Muscle of back (tissue), 13 donors: ENCODE results near the gene ZMIZ1. TPM values are rescaled to one million over a fixed set of nuclear protein-coding genes. Genes with fewer than 3 reads are reported as not detected.
A peak's percentile ranks its signal among the peaks of the same experiment; 100 is the strongest.

Source experiments
- DNase-seq, 3 donors: peaks; one replicate each; pipeline versions ENCODE4 v3.0.0 to v3.0.0-alpha.2; 2013
- long read RNA-seq, 9 donors: transcript quantifications; one replicate each; lab custom pipeline, GENCODE V29; 2026
- polyA plus RNA-seq, 10 donors: library from polyadenylated mRNA; unstranded; fragments of 120-200 nt; gene quantifications; one replicate each; pipeline ENCODE4 v1.2.1, GENCODE V29; 2013; ENCODE audit not compliant: insufficient read length in 10 of 10

Gene ZMIZ1
- 10 to 100 TPM; 27.1 to 52.0 (median 35.3) TPM for polyA plus RNA-seq
- long read RNA-seq, donor 1, result 0 reads
- long read RNA-seq, donor 2, result 0 reads
- long read RNA-seq, donor 3, result 0 reads
- long read RNA-seq, donor 4, full-length matches to known transcripts, result 1 of 1 reads
- long read RNA-seq, donor 4, partial matches to known transcripts, result 0 of 1 reads
- long read RNA-seq, donor 4, other reads (novel, unspliced or antisense), result 0 of 1 reads
- long read RNA-seq, donor 5, partial matches to known transcripts, result 10 of 11 reads
- long read RNA-seq, donor 5, other reads (novel, unspliced or antisense), result 0 of 11 reads
- long read RNA-seq, donor 6, result 0 reads
- long read RNA-seq, donor 7, partial matches to known transcripts, result 0 of 1 reads
- long read RNA-seq, donor 7, other reads (novel, unspliced or antisense), result 0 of 1 reads
- long read RNA-seq, donor 8, result 0 reads
- long read RNA-seq, donor 9, result 0 reads

- DNase-seq, result peak; percentile 92 to 96 (median 94)
Observed at GRCh38 chr10:79068562-79069324, at the start of gene ZMIZ1. ZMIZ1 (plus strand) TSS chr10:79068966; CDS start chr10:79201633, 132,667 bp downstream.

DNA sequence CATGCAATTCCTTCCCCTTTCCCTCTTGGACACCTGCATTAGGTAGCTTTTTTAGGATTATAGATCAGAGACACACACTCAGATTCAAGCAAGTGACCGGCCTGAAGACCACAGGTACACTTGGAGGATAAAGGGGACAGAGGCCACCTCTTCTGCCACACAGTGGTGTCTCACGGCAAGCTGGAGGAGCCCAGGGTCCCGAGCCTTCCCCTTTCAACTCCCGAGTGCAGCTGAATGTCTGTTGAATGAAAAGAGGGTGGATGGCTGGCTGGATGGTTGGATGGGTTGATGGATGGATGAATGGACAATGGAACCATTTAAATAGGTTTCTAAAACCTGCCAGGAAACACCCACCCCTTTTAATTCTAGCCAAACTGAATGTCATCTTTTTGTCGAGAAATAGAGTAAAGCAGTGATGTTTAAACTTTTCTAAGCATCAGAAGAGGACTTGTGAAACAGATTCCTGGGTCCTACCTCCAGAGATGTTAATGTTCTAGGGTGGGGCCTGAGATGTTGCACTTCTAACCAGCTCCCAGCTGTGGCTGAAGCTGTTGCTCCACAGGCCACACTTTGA is 49.2 kb upstream of the ZMIZ1 start:
- DNase-seq, result no peak

- peak in 1 of 3 donors; percentile 49 for DNase-seq
Observed at GRCh38 chr10:79020015-79020491, 48.7 kb upstream of the ZMIZ1 start.

DNA sequence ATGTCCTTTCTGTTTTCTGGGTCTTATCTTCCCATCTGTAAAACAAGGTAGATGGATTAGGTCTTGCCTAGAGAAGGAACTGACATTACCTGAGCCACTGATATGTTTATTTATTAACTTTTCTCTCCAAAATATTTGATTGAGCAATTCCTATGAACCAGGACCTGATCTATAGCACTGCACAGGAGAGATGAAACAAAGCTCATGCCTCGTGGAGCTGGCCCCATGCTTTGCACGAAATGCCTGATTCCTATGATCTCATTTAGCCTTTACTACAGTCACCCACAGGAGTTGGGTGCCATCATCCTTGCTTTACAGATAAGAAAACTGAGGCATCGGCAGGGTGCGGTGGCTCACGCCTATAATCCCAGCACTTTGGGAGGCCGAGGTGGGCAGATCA is 48.2 kb upstream of the ZMIZ1 start:
- no peak for DNase-seq

DNA sequence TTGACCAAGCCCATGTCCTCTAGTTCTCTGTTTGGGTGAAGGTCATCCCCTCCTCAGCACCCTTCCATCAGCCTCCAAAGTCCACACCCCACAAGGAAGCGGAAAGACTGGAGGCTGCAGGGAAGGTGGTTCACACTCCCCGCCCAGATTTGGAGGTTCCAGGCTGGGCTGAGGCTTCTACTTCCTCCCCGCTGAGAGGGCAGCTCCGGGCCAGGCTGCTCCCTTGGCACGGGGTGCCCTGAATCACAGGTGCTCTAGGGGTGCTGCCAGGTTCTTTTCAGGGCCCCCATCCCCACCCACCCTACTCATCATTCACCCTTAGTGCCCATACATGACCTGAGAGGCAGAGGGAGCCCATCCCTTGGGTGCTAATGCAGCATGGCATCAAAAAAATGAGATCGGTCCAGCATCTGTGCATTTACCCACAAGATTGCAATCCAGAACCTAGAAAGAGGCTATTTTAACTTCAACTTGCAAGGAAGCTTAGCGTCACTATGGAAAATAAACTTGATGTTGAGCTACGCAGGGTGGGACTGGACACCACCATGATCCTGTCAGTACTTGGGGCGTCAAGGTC is 47.3 kb upstream of the ZMIZ1 start:
- DNase-seq, result no peak

DNA sequence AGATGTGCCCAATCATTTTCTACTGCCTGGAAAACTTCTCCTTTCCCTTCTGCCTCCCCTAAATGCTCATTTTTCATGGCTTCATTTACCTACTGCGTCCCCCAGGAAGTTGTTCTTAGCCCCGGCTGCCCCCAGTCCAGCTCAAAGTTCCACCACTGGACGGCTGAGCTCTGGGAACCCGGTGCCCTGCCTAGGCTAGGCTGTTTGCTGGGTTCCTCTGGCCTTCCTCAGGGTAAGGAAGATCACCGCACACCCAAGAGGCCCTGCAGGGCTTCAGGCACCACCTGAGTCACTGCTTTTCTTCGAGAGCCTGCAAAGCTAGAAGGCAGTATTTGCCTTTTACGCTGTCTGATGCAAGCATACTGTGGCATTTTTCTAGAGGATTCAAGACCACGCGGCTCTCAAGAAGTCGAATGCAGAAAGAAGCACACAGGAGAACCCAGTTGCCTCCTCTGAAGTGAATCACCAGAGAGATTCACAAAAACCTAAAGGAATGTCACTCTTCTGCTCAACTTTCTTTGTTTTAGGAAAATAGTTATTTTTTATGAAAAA is 46.7 kb upstream of the ZMIZ1 start:
- DNase-seq, result no peak

GRCh38 chr10:79022565-79023230 is 46.1 kb upstream of the ZMIZ1 start:
- DNase-seq, result peak; percentile 49 to 80 (median 63)

DNA sequence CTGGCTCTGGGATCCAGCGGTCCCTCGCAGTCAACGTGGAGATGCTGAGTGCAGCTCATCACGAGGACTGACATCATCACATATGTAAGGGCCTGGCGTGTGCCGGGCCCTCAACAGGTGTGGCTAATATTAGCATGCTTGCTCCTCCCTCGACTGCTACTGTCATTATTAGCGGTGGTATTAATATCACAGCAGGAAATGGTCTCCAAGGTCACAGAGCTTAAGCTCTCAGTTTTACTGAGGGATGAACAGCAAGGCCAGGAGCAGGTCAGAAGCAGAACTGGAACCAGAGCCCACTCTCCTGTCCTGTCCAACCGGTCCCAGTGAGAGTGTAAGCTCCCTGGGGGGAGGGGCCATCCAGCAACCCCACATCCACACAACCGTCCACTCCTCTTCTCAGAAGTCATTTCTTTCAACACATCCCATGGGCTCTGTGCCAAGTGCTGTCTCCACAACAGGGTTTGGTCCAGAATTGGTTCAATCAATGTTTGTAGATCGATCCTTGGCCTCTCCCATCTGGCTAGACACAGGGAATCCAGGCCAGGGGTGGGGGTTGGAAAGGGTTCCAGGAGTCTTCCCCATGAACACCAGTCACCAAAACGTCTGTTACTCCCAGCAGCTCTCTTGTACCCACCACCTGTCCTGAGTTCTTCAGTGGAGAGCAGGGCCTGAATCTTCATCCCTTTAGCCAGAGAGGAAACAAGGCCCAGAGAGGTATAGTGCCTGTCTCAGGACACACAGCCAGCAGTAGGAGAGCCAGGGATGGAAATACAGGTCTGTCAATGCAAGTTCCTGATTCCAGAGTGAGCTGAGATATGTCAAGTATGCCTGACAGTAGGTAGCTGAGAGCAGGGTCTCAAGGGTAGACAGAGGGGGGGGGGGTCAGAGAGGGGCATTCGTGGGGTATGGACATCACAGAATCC is 45.3 kb upstream of the ZMIZ1 start:
- peak; percentile 54 to 71 (median 68) for DNase-seq

DNA sequence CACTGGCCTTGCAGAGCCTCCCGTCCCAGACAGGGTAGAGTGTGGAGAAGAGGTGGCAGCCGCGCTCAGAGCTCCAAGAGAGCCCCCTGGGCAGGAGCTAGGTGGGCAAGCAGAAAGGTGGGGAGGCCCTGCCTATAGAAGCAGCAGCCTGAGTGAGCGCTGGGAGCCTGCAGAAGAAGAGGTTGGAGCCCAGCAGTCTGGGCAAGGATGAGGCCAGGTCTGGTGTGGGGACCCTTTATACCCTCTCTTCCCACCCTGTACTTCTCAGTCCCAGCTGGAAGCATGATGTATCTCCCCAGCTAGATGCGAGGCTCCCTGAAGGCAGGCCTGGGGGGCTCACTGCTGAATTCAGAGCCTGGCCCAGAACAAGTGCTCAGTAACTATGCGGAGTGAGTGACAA is 44.5 kb upstream of the ZMIZ1 start:
- no peak for DNase-seq

GRCh38 chr10:79024720-79025198 is 44.0 kb upstream of the ZMIZ1 start:
- no peak for DNase-seq

DNA sequence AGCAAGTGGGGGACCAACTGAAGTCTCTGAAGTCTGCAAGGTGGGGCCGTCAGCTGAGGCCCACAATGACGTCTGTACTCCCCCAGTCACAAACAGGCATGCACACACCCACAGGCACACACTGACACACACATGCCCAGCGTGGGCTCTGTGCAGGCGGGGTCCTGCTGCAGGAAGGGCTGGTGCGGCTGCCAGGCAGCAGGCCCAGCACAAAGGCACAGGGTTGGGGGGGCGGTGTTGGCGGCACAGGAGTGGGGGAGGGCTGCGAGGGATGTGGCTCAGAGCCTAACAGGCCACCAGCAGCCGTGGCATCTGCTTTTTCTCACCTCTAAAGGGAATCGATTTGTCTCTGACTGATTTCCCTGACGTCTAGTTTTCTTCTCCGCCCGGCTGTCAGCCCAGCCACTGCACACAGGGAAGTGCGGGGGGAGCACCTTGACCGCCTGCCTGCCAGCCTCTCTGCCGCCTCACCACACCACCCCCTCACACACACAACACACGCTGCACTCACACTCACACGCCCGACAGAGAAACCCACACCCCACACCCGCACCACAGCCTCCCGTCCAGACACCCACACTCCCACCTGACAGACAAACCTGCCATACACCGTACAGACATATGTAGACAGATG is 43.5 kb upstream of the ZMIZ1 start:
- no peak for DNase-seq

- no peak for DNase-seq
Observed at GRCh38 chr10:79026341-79026761, 42.4 kb upstream of the ZMIZ1 start.

GRCh38 chr10:79026806-79027146 is 42.0 kb upstream of the ZMIZ1 start:
- no peak for DNase-seq

GRCh38 chr10:79027147-79028055 is 41.4 kb upstream of the ZMIZ1 start:
- no peak for DNase-seq

GRCh38 chr10:79028056-79028430 is 40.7 kb upstream of the ZMIZ1 start:
- DNase-seq, result no peak

DNA sequence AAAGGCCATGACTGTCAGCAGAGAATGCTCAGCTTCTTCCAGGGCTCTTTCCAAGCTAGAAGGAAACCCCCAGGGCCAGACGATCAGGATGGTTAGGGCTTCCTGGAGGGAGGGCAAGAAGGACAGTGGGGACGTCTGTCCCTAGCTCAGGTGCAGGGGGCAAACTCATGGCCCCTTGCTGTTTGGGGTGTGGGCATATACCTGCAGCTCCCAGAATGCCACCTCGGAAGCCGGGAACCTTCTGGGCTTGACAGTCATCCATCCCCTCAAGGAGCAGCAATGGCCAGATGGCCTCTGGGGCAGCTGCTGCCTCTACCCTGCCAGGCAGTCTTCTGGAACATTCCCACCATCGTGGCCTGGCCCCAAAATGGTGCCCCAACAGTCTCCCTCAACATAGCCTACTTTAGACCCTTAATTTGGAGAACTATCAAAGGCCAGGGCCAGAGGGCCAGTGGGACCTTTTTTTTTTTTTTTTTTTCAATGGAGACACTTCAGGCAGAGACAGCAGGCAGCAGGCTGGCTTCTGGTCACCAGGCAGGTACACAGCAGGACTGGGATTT is 40.2 kb upstream of the ZMIZ1 start:
- DNase-seq, result no peak

DNA sequence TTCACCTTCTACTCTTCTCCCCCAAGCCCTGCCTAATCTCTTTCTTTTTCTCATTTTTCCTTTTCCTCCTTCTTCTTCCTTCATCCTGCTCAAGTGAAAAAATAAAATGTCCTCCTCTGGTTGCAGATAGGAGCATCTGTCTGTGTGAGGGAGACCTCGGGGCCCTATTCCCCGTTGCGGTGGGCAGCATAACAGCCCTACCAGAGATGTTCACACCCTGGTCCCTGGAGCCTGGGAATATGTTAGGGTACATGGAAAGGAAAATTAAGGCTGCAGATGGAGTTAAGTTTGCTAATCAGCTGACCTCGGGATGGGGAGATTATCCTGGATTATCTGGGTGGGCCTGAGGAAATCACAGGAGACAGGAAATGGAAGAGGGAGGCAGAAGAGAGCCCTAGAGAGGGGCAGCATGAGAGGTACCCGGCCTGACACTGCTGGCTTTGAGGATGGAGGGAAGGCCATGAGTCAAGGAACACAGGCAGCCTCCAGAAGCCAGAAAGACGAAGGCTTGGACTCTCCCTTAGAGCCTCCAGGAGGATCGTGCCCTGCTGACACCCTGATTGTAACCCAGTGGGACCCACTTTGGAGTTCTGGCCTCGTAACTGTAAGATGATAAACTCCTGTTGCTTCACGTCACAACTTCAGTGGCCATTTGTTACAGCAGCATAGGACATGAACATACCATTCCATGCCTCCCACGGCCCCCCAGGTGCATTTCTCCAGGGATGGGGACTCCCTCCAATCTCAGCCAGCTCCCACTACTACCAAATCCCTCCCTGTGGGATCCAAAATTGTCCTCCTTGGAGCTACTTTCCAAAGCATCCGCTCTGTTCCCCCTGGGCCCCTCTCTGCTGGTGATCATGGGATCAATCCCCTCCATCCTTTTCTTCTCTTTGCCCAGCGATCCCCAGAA is 39.0 kb upstream of the ZMIZ1 start:
- no peak for DNase-seq
